ENCODE measurements around the gene ZNF302. TPM values are rescaled to one million over a fixed set of nuclear protein-coding genes. Genes with fewer than 3 reads are reported as not detected.
"Not testable (repeated sequence)": the region's sequence is repeated elsewhere in the genome, so short reads cannot be mapped to it uniquely, and the experiment has no call there.

ZNF302 gene
- total RNA-seq, 1 donor from 2014 or later, result 40.1 TPM

- Mint-ChIP-seq H3K27ac (peak overlapping the region; percentile 97), H3K27me3 (peaks cover 8% of the 10 kb centered on the region), H3K9me3 (ENCODE audit: low read depth) (peaks cover 29% of the 10 kb centered on the region), H3K36me3 (ENCODE audit: insufficient read depth) (peaks cover 45% of the 10 kb centered on the region), H3K4me1 (ENCODE audit: low read depth) (peaks cover 18% of the 10 kb centered on the region), H3K4me3 (ENCODE audit: low read depth) (peak overlapping the region; percentile 90)
- no peak for DNase-seq (ENCODE audit: low spot score, unreplicated experiment)
- no peak for TF ChIP-seq CTCF (IDR thresholded peaks at IDR 0.05; ENCODE audit: unreplicated experiment)
Measured at GRCh38 chr19:34678421-34678820, 943 bp downstream of the ZNF302 start.

GRCh38 chr19:34681478-34681877, 4.0 kb downstream of the ZNF302 start:
- Mint-ChIP-seq H3K4me1 (ENCODE audit: low read depth) (peaks cover 15% of the 10 kb centered on the region), H3K27ac (no peak overlapping the region), H3K4me3 (ENCODE audit: low read depth) (no peak overlapping the region), H3K9me3 (ENCODE audit: low read depth) (peaks cover 49% of the 10 kb centered on the region), H3K36me3 (ENCODE audit: insufficient read depth) (peaks cover 71% of the 10 kb centered on the region), H3K27me3 (no peaks in the 10 kb centered on the region)
- no peak for DNase-seq (ENCODE audit: low spot score, unreplicated experiment)
- no peak for TF ChIP-seq CTCF (IDR thresholded peaks at IDR 0.05; ENCODE audit: unreplicated experiment)

GRCh38 chr19:34685266-34685665, 7.8 kb downstream of the ZNF302 start:
- H3K9me3 Mint-ChIP-seq (ENCODE audit: low read depth), result peaks cover 49% of the 10 kb centered on the region
- DNase-seq (ENCODE audit: low spot score, unreplicated experiment), result not testable (repeated sequence)

GRCh38 chr19:34686455-34686854, 9.0 kb downstream of the ZNF302 start:
- peaks cover 10% of the 10 kb centered on the region for H3K27me3 Mint-ChIP-seq
- no peak for TF ChIP-seq CTCF (IDR thresholded peaks at IDR 0.05; ENCODE audit: unreplicated experiment)
- H3K9me3 Mint-ChIP-seq (ENCODE audit: low read depth), result peaks cover 42% of the 10 kb centered on the region
- H3K36me3 Mint-ChIP-seq (ENCODE audit: insufficient read depth), result peaks cover 49% of the 10 kb centered on the region
- H3K4me1 Mint-ChIP-seq (ENCODE audit: low read depth), result no peaks in the 10 kb centered on the region
- DNase-seq (ENCODE audit: low spot score, unreplicated experiment), result no peak
- H3K27ac Mint-ChIP-seq, result no peak overlapping the region
- H3K4me3 Mint-ChIP-seq (ENCODE audit: low read depth), result no peak overlapping the region

More at GRCh38 chr19:34685266-34685665, 7.8 kb downstream of the ZNF302 start:
- not testable (repeated sequence) for H3K27me3 Mint-ChIP-seq; H3K4me3 Mint-ChIP-seq (ENCODE audit: low read depth); H3K4me1 Mint-ChIP-seq (ENCODE audit: low read depth); H3K27ac Mint-ChIP-seq
- peaks cover 59% of the 10 kb centered on the region for H3K36me3 Mint-ChIP-seq (ENCODE audit: insufficient read depth)

GRCh38 chr19:34687348-34687747, 9.9 kb downstream of the ZNF302 start:
- Mint-ChIP-seq H3K9me3 (ENCODE audit: low read depth) (peaks cover 38% of the 10 kb centered on the region), H3K36me3 (ENCODE audit: insufficient read depth) (peaks cover 42% of the 10 kb centered on the region), H3K4me1 (ENCODE audit: low read depth) (no peaks in the 10 kb centered on the region)

More at GRCh38 chr19:34687348-34687747, 9.9 kb downstream of the ZNF302 start:
- H3K27me3 Mint-ChIP-seq, result peaks cover 13% of the 10 kb centered on the region
- H3K4me3 Mint-ChIP-seq (ENCODE audit: low read depth), result no peak overlapping the region
- TF ChIP-seq CTCF (IDR thresholded peaks at IDR 0.05; ENCODE audit: unreplicated experiment), result no peak
- DNase-seq (ENCODE audit: low spot score, unreplicated experiment), result no peak
- no peak overlapping the region for H3K27ac Mint-ChIP-seq

Measured in progenitor cell of endocrine pancreas (in vitro differentiated cells).